H9 (cell line): ENCODE data around the gene TSHZ1. TPM values are rescaled to one million over a fixed set of nuclear protein-coding genes. Genes with fewer than 3 reads are reported as not detected.

Source experiments
- DNase-seq: peaks from one replicate; pipeline ENCODE4 v3.0.0-alpha.2; 2017
- H2AFZ ChIP-seq: one replicate; pipeline ENCODE4 v1.6.1; 2013; ENCODE audit warnings: mild to moderate bottlenecking, low read length, control low read depth, moderate library complexity
- H2AK5ac ChIP-seq: 2 replicates; pipeline ENCODE4 v1.6.1; 2013; ENCODE audit warnings: low read length, control low read depth, mixed read lengths; ENCODE audit not compliant: insufficient read length
- H2BK120ac ChIP-seq: one replicate; pipeline ENCODE4 v1.6.1; 2013; ENCODE audit warnings: low read depth, mild to moderate bottlenecking, low read length, control low read depth, inconsistent platforms; ENCODE audit not compliant: poor library complexity, severe bottlenecking
- H2BK12ac ChIP-seq: 2 replicates; pipeline ENCODE4 v1.6.1; 2013; ENCODE audit warnings: low read length, control low read depth, mixed read lengths, low read depth; ENCODE audit not compliant: insufficient read length
- H2BK15ac ChIP-seq: 2 replicates; pipeline ENCODE4 v1.6.1; 2013; ENCODE audit warnings: low read depth, low read length, control low read depth
- H2BK20ac ChIP-seq: one replicate; pipeline ENCODE4 v1.6.1; 2013; ENCODE audit warnings: low read depth, mild to moderate bottlenecking, low read length, control low read depth, inconsistent platforms; ENCODE audit not compliant: poor library complexity, severe bottlenecking
- H2BK5ac ChIP-seq: 2 replicates; pipeline ENCODE4 v1.6.1; 2013; ENCODE audit warnings: low read length, control low read depth, mixed read lengths; ENCODE audit not compliant: insufficient read length
- H3K14ac ChIP-seq: 2 replicates; pipeline ENCODE4 v1.6.1; 2013; ENCODE audit warnings: low read length, control low read depth; ENCODE audit not compliant: insufficient read depth
- H3K18ac ChIP-seq: 2 replicates; pipeline ENCODE4 v1.6.1; 2013; ENCODE audit warnings: low read depth, mild to moderate bottlenecking, mixed read lengths, low read length, control low read depth; ENCODE audit not compliant: insufficient read length
- H3K23ac ChIP-seq: 2 replicates; pipeline ENCODE4 v1.6.1; 2013; ENCODE audit warnings: low read length, control low read depth, mixed read lengths, low read depth; ENCODE audit not compliant: insufficient read length
- H3K23me2 ChIP-seq: 2 replicates; pipeline ENCODE4 v1.6.1; 2013; ENCODE audit warnings: low read depth, mild to moderate bottlenecking, mixed read lengths, low read length, control low read depth; ENCODE audit not compliant: insufficient read length, poor library complexity, severe bottlenecking
- H3K27ac ChIP-seq: 2 replicates; pipeline ENCODE4 v1.5.1; 2013; ENCODE audit warnings: low read length, control low read depth, mixed read lengths, low read depth; ENCODE audit not compliant: insufficient read length
- H3K27me3 ChIP-seq: 2 replicates; pipeline ENCODE4 v1.6.1; 2013; ENCODE audit warnings: low read length, control low read depth, inconsistent platforms; ENCODE audit not compliant: insufficient read depth
- H3K4ac ChIP-seq: 2 replicates; pipeline ENCODE4 v1.6.1; 2013; ENCODE audit warnings: low read depth, mild to moderate bottlenecking, control low read depth, inconsistent platforms, low read length, moderate library complexity
- H3K4me1 ChIP-seq: 2 replicates; pipeline ENCODE4 v1.6.1; 2013; ENCODE audit warnings: low read length, control low read depth, inconsistent platforms; ENCODE audit not compliant: insufficient read depth
- H3K4me2 ChIP-seq: 2 replicates; pipeline ENCODE4 v1.6.1; 2013; ENCODE audit warnings: low read length, control low read depth, mixed read lengths; ENCODE audit not compliant: insufficient read length, insufficient read depth
- H3K56ac ChIP-seq: 2 replicates; pipeline ENCODE4 v1.6.1; 2013; ENCODE audit warnings: low read depth, mild to moderate bottlenecking, mixed read lengths, low read length, control low read depth; ENCODE audit not compliant: insufficient read length
- H3K79me1 ChIP-seq: 2 replicates; pipeline ENCODE4 v1.6.1; 2013; ENCODE audit warnings: low read depth, mild to moderate bottlenecking, moderate library complexity, low read length, control low read depth, inconsistent platforms; ENCODE audit not compliant: insufficient read depth, poor library complexity, severe bottlenecking
- H3K79me2 ChIP-seq: 2 replicates; pipeline ENCODE4 v1.6.1; 2013; ENCODE audit warnings: low read length, control low read depth, inconsistent platforms; ENCODE audit not compliant: insufficient read depth
- H3K9ac ChIP-seq: 2 replicates; pipeline ENCODE4 v1.6.1; 2013; ENCODE audit warnings: low read length, control low read depth, mixed read lengths; ENCODE audit not compliant: insufficient read length; ENCODE audit errors: extremely low read depth
- H3K9me3 ChIP-seq: one replicate; pipeline ENCODE4 v1.6.1; 2013; ENCODE audit warnings: low read depth, low read length, inconsistent platforms; ENCODE audit not compliant: control insufficient read depth
- H3T11ph ChIP-seq: one replicate; pipeline ENCODE4 v1.6.1; 2013; ENCODE audit warnings: mild to moderate bottlenecking, low read length, control low read depth, inconsistent platforms
- H4K20me1 ChIP-seq: one replicate; pipeline ENCODE4 v1.6.1; 2013; ENCODE audit not compliant: control insufficient read depth, insufficient read length, insufficient read depth
- H4K5ac ChIP-seq: 2 replicates; pipeline ENCODE4 v1.6.1; 2013; ENCODE audit warnings: low read depth, mild to moderate bottlenecking, mixed read lengths, low read length, control low read depth; ENCODE audit not compliant: insufficient read length
- H4K8ac ChIP-seq: replicated peaks from 2 replicates; pipeline ENCODE4 v1.6.1; 2013; ENCODE audit warnings: low read length, control low read depth, mixed read lengths, low read depth; ENCODE audit not compliant: insufficient read length
- H4K91ac ChIP-seq: 2 replicates; pipeline ENCODE4 v1.6.1; 2013; ENCODE audit warnings: low read depth, mild to moderate bottlenecking, moderate library complexity, mixed read lengths, low read length, control low read depth; ENCODE audit not compliant: insufficient read length
- H3K27ac Mint-ChIP-seq, 3 experiments: 2 replicates in 2 of 3; 3 replicates in 1 of 3; pipeline ENCODE4 v1.8.0; 2020 to 2021; ENCODE audit warnings: mixed read lengths in 3 of 3, mild to moderate bottlenecking in 1 of 3, moderate library complexity in 1 of 3
- H3K27me3 Mint-ChIP-seq: 2 replicates; pipeline ENCODE4 v1.8.0; 2021; ENCODE audit warnings: low read depth, mild to moderate bottlenecking, moderate library complexity, mixed read lengths
- H3K36me3 Mint-ChIP-seq, 3 experiments: 2 replicates in 2 of 3; 3 replicates in 1 of 3; pipeline ENCODE4 v1.8.0; 2020 to 2021; ENCODE audit warnings: low read depth in 3 of 3, mixed read lengths in 3 of 3; ENCODE audit not compliant: insufficient read depth in 1 of 3
- H3K4me1 Mint-ChIP-seq, 2 experiments: 2 replicates each; pipeline ENCODE4 v1.8.0; 2020; ENCODE audit warnings: mixed read lengths in 2 of 2
- H3K4me3 Mint-ChIP-seq, 2 experiments: 2 replicates in 1 of 2; 3 replicates in 1 of 2; pipeline ENCODE4 v1.8.0; 2020 to 2021; ENCODE audit warnings: mild to moderate bottlenecking in 2 of 2, mixed read lengths in 2 of 2, moderate library complexity in 1 of 2
- H3K9me3 Mint-ChIP-seq, 2 experiments: 2 replicates in 1 of 2; 3 replicates in 1 of 2; pipeline ENCODE4 v1.8.0; 2020; ENCODE audit warnings: mild to moderate bottlenecking in 2 of 2, mixed read lengths in 2 of 2, moderate library complexity in 1 of 2
- WGBS: extraction: QIAGEN DNeasy Blood & Tissue Kit; methylation state at CpG from one replicate; pipeline ENCODE4 v1.1.7; 2013; ENCODE audit warnings: missing lambda C conversion rate, low lambda C conversion rate, mixed read lengths; ENCODE audit not compliant: insufficient read length; ENCODE audit errors: extremely low coverage; 5-methylcytosine and 5-hydroxymethylcytosine counted together
- total RNA-seq: library from RNA; stranded (reverse); gene quantifications from 2 replicates; pipeline ENCODE4 v1.2.1, GENCODE V29; 2021
- TF ChIP-seq, protein P1 (sequence below): fragments of 200-600 bp; sonication (generic); conservative IDR thresholded peaks from 3 replicates; pipeline ENCODE4 v1.8.0; 2021; ENCODE audit warnings: antibody characterized with exemption, mild to moderate bottlenecking

Gene TSHZ1
- total RNA-seq, 1 experiment from 2014 or later, result 0.15 TPM

DNA sequence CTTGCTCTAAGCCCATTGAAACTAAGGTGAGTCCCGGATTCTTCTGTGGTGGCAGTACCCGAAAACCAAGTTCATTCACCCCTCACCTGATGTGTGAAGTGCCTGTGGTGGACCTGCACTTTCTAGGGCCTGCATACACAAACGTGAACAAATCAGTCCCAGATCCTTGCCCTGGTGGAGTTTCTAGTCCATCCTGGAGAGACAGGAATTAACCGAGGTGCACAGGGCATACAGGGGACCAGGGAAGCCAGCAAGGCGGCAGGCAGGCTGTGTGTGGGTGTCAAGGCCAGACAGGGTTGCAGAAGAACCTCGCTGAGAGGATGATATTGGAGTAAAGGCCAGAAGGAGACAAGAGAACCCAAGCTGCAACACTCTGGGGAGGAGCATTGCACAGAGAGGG, 110.8 kb downstream of the TSHZ1 start:
- H3K36me3 Mint-ChIP-seq, result peaks cover 2 to 5% (median 3%) of the 10 kb centered on the region in 3 experiments; a peak in 5 of 7 replicates
- no peak overlapping the region for H3K27ac ChIP-seq
- H2BK120ac ChIP-seq, result no peak overlapping the region
- no peaks in the 10 kb centered on the region for H3K4me1 ChIP-seq
- H2BK12ac ChIP-seq, result no peak overlapping the region
- H2BK20ac ChIP-seq, result no peak overlapping the region
- H4K20me1 ChIP-seq, result no peaks in the 10 kb centered on the region
- H2BK15ac ChIP-seq, result no peak overlapping the region
- H3K4ac ChIP-seq, result no peak overlapping the region
- no peaks in the 10 kb centered on the region for H3K79me1 ChIP-seq
- H3K4me3 Mint-ChIP-seq, result no peak overlapping the region
- TF ChIP-seq, protein P1, sequence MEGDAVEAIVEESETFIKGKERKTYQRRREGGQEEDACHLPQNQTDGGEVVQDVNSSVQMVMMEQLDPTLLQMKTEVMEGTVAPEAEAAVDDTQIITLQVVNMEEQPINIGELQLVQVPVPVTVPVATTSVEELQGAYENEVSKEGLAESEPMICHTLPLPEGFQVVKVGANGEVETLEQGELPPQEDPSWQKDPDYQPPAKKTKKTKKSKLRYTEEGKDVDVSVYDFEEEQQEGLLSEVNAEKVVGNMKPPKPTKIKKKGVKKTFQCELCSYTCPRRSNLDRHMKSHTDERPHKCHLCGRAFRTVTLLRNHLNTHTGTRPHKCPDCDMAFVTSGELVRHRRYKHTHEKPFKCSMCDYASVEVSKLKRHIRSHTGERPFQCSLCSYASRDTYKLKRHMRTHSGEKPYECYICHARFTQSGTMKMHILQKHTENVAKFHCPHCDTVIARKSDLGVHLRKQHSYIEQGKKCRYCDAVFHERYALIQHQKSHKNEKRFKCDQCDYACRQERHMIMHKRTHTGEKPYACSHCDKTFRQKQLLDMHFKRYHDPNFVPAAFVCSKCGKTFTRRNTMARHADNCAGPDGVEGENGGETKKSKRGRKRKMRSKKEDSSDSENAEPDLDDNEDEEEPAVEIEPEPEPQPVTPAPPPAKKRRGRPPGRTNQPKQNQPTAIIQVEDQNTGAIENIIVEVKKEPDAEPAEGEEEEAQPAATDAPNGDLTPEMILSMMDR, result no peak
- no peak overlapping the region for H3K18ac ChIP-seq
- H4K5ac ChIP-seq, result no peak overlapping the region
- peaks cover 1% of the 10 kb centered on the region; the same call in 1 of the 2 replicates for H3K27me3 Mint-ChIP-seq
- H3K23me2 ChIP-seq, result no peaks in the 10 kb centered on the region
- H3K23ac ChIP-seq, result no peak overlapping the region
- H2AFZ ChIP-seq, result no peak overlapping the region
- H3K27me3 ChIP-seq, result no peaks in the 10 kb centered on the region
- H3K14ac ChIP-seq, result no peak overlapping the region
- no CpG with 5 or more reads among the region's 6 CpGs for WGBS
- no peaks in the 10 kb centered on the region for H3K9me3 ChIP-seq
- H3K27ac Mint-ChIP-seq, result no peak overlapping the region
- H3K4me2 ChIP-seq, result no peak overlapping the region
- no peak overlapping the region for H2AK5ac ChIP-seq
- H4K91ac ChIP-seq, result no peak overlapping the region
- peaks cover 12 to 13% of the 10 kb centered on the region in 2 experiments for H3K9me3 Mint-ChIP-seq
- H3K79me2 ChIP-seq, result no peaks in the 10 kb centered on the region
- H2BK5ac ChIP-seq, result no peak overlapping the region
- no peak for DNase-seq
- no peaks in the 10 kb centered on the region for H3K4me1 Mint-ChIP-seq
- H3K9ac ChIP-seq, result no peak overlapping the region
- H4K8ac ChIP-seq, result no peak overlapping the region
- no peak overlapping the region for H3K56ac ChIP-seq
- H3T11ph ChIP-seq, result no peak overlapping the region
